Lung microvascular endothelial cell (primary cell): ENCODE data around the gene P3H3. TPM values are rescaled to one million over a fixed set of nuclear protein-coding genes. Genes with fewer than 3 reads are reported as not detected.
A peak's percentile ranks its signal among the peaks of the same experiment; 100 is the strongest.

Experiments
- DNase-seq, 2 donors: peaks; one replicate each; pipeline versions ENCODE4 v3.0.0 to v3.0.0-alpha.2; 2010; ENCODE audit warnings: low read depth in 2 of 2
- total RNA-seq: library from RNA; depleted of rRNA; stranded (reverse); fragments of >200 nt; gene quantifications from 2 replicates; pipeline ENCODE4 v1.2.1, GENCODE V29; 2014

P3H3 gene
- total RNA-seq: 12.9 and 25.7 TPM in 2 replicates

GRCh38 chr12:6827982-6828780, at the start of gene P3H3:
Gene P3H3, plus strand, starts transcription at chr12:6828407. Its CDS starts 34 bp downstream, at chr12:6828441.
- DNase-seq: peak; percentile 39 to 47

DNA sequence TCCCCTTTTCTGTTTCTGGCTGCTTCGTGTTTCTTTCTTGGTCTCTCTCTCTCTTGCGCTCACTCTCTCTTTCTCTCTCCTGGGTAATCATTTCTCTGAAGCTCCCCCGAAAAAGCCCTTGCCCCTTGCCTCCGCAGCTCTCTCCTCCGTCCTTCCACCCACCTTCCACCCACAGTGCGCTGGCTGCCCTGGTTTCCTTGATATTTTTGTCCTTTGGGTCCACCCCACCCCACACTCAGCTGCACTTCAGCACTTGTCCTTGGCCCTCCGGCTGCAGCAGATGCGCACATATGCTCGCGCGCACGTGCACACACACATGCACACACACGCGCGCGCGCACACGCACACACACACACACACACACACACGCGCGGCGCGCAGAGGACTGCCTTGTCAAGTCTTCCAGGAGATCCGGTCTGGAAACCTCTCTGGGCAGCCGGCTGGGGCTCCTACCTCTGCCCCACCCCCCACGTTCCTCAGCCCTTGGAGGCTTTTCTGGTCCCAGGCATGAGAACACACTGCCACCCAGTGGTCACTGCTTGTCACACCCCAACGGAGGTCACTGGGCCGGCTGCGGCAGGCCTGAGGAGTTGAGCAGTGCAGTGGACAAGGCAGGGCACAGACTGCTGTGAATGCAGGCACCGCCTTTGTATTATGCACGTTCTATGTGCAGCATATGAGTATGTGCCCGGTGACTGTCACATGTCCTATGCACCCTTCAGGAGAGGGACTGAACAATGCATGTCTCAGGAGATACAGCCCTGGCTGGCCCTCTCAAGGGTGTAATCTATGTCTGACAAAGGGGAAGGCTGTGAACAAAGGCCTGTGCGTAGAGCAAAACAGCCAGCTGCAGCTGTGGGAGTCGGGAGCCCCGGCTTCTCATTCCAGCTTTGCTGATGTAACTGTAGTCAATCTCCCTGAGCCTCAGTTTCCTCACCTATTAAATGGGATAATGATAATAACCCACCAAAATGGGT, 49.3 kb upstream of the P3H3 start:
- peak; percentile 90 to 95 for DNase-seq

DNA sequence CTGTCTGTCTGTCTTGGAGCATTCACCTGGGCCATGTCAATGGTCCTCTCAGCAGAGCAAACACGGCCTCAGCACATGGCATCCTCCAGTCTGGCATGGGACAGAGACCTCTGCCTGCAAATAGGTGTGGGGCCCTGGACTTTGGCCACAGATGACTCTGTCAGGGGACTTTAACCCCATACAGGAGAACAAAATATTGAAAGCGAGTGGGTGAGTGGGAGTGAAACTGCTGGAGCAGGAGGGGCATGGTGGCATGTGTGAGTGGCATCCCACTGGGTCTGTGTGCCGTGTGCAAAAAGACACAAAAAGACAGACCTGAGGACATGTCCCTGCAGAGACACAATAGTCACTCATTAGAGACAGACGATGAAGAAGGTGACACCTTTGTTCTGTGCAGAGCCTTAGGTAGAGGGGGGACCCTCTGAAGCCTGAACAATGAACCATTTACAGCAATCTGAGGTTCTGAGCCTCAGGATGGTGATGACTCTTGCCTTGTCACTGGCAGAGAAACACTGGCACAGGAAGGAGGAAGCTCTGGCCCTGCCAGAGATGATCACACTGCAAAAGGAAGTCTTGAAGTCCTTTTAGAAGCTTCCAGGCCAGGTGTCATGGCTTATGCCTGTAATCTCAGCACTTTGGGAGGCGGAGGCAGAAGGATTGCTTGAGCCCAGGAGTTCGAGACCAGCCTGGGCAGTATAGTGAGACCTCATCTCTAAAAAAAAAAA, 48.3 kb upstream of the P3H3 start:
- no peak for DNase-seq

DNA sequence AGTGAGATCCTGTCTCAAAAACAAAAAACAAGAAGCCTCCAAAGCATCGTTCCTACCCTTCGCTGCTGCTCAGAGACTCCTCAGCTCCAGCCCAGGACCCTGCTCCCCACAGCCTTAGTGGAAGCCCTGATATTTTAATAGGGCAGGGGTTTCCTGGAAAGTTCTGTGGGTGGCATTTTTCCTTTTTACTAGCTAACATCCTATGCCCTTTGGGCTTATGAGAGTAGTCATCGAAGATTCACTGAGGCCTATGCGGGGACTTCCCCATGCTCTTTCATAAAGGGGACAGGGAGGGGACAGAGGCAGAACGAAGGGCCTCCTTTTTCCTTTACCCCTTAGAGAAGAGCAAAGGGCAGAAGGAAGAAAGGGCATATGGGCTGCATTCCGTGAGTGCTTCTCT, 47.6 kb upstream of the P3H3 start:
- DNase-seq: no peak

- DNase-seq: no peak
Measured at GRCh38 chr12:6782119-6782518, 46.1 kb upstream of the P3H3 start.

GRCh38 chr12:6782850-6783566, 45.2 kb upstream of the P3H3 start:
- DNase-seq: no peak

DNA sequence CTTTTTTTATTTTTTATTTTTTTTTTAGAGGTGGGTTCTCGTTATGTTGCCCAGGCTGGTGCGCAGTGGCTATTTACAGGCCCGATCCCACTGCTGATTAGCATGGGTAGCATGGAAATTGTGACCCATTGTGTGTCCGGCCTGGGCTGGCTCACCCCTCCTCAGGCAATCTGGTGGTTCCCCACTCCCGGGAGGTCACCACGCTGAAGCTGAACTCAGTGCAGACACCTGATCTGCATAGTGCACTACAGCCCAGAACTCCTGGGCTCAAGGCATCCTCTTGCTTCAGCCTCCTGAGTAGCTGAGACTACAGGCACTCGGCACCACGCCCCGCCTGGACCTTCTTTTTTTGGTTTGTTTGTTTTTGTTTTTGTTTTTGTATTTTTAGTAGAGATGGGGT, 44.4 kb upstream of the P3H3 start:
- no peak for DNase-seq

DNA sequence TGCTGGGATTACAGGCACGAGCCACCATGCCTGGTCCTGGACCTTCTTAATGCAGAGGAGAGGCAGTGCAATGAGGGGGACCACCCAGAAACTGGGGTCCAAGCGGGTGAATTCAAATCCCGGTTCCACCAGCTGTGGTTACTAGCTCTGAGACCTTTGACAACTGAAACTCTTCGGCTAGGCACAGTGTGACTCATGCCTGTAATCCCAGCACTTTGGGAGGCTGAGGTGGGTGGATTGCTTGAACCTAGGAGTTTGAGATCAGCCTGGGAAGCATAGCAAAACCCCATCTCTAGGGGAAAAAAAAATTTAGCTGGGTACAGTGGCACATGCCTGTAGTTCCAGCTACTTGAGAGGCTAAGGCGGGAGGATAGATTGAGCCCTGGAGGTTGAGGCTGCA, 43.9 kb upstream of the P3H3 start:
- DNase-seq: no peak

DNA sequence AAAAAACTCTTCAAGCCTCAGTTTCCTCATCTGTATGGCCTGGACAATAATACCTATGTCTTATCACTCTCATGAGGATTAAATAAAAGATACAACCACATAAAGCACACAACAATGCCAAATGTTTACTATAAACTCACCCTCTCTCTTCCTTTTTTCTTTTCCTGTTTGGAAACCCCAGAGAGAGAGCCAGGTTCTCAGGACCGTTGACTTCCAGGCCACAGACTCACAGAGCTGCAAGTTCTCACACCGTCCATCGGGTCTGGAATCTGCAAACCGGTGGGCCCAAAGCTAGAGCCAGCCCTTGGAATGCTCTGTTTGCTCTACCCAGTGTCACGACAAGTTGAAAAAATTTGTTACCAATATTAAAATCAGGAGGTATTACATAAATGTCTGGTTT, 43.4 kb upstream of the P3H3 start:
- DNase-seq: peak; percentile 48 to 59

GRCh38 chr12:6786416-6787094, 41.7 kb upstream of the P3H3 start:
- no peak for DNase-seq

GRCh38 chr12:6787309-6787708, 40.9 kb upstream of the P3H3 start:
- DNase-seq: no peak

- no peak for DNase-seq
Measured at GRCh38 chr12:6788972-6789924, 39.0 kb upstream of the P3H3 start, which contains the start of gene CD4. Gene CD4, plus strand, starts transcription at chr12:6789528. Its CDS starts 10,611 bp downstream, at chr12:6800139.

GRCh38 chr12:6790496-6791150, 37.6 kb upstream of the P3H3 start:
- DNase-seq: no peak

DNA sequence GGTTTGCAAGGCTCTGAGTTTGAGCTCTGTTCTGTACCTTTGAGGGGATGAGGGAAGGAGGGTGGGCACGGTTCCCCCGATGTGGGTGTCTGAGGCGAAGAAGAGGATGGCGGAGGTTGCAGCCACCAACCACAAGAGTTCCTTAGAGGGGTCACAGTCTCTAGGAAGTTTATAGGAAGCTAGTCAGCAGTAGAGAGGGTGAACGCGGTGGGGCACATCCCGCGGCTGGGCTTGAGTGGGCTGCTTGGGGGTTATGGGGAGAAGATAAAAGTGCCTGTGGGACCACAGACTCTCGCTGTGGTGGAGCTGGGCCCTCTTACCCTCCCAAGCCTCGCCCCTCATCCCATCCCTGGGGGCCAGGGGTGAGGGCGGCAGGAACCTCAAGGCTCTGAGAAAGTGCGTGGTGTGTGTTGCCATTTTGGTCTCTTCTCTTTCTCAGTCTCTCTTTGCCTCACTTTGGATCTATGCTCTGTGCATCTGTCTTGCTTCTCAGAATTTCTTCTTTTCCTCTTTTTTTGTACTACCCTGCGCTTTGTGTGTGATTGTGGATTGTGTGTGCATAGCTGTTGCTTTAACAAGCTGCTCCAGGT, 36.2 kb upstream of the P3H3 start:
- no peak for DNase-seq

- DNase-seq: no peak
Measured at GRCh38 chr12:6792522-6793201, 35.5 kb upstream of the P3H3 start.

DNA sequence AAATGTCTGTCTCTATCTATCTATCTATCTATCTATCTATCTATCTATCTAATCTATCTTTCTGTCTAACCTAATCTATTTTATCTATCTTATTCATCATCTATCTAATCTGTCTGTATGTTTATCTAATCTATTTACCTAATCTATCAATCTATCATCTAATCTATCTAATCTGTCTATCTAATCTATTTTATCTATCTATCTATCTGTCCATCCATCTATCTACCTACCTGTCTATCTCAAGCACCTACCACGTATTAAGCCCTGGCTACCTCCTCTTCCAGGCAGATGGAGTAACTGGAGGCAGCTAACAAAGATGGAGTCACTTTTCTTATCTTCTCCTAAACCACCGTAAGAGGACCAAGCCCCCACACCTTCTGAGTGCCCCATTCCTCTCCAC, 33.1 kb upstream of the P3H3 start:
- no peak for DNase-seq

DNA sequence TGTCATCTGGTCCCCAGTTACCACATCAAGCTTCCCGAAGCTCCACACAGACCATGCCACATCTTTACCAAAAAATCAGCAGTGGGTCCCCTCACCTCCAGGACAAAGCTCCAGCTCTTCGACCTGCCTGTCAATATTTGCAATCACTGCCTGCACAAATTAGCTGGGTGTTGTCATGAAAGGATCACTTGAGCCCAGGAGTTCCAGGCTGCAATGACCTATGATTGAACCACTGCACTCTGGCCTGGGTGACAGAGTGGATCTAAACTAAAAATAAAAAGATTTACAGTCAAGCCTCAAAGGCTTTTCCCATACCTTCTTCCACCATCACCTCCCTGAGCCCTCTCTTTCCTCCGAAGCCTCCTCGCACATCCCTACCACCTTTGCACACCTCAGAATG, 31.6 kb upstream of the P3H3 start:
- DNase-seq: no peak

GRCh38 chr12:6799147-6799546, 29.1 kb upstream of the P3H3 start:
- no peak for DNase-seq
